Progenitor cell of endocrine pancreas (in vitro differentiated cells): ENCODE data around the gene BCAN. TPM values are rescaled to one million over a fixed set of nuclear protein-coding genes. Genes with fewer than 3 reads are reported as not detected.

Experiments used
- DNase-seq: peaks from one replicate; pipeline ENCODE4 v3.0.0; 2021; ENCODE audit warnings: low spot score; ENCODE audit not compliant: unreplicated experiment
- H3K27ac Mint-ChIP-seq: 2 replicates; pipeline ENCODE4 v1.8.0; 2021; ENCODE audit warnings: mild to moderate bottlenecking, moderate library complexity, mixed read lengths
- H3K27me3 Mint-ChIP-seq: 2 replicates; pipeline ENCODE4 v1.8.0; 2021; ENCODE audit warnings: mixed read lengths
- H3K36me3 Mint-ChIP-seq: 2 replicates; pipeline ENCODE4 v1.8.0; 2022; ENCODE audit warnings: mixed read lengths; ENCODE audit not compliant: insufficient read depth
- H3K4me1 Mint-ChIP-seq: 2 replicates; pipeline ENCODE4 v1.8.0; 2021; ENCODE audit warnings: low read depth, mixed read lengths
- H3K4me3 Mint-ChIP-seq: 2 replicates; pipeline ENCODE4 v1.8.0; 2021; ENCODE audit warnings: low read depth, mild to moderate bottlenecking, moderate library complexity, mixed read lengths
- H3K9me3 Mint-ChIP-seq: 2 replicates; pipeline ENCODE4 v1.8.0; 2021; ENCODE audit warnings: low read depth, mixed read lengths
- total RNA-seq: library from RNA; stranded (reverse); gene quantifications from 2 replicates; pipeline ENCODE4 v1.2.1, GENCODE V29; 2021
- TF ChIP-seq, protein P1 (sequence below): fragments of 200-600 bp; sonication (generic); IDR thresholded peaks from one replicate; pipeline ENCODE4 v1.5.0; 2021; ENCODE audit warnings: antibody characterized with exemption, mild to moderate bottlenecking; ENCODE audit not compliant: unreplicated experiment

Gene BCAN
- total RNA-seq, 1 donor from 2014 or later = not detected

DNA sequence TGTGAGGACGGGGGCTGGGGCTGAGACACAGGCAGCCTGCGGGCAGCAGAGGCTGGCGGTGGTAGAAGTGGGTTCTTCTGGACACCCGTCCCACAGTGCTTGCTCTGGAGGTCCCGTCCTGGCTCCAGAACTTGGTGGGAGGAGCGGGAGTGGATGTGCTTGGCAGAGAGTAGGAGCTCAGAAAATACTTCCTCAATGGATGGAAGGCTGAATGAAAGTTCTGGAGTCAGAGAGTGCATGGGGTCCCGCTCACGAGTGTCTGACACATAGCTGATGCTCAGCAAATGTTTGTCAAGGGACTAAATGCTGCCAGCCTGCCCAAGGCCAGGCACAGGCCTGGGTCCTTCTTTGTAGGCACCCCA is 48.7 kb downstream of the BCAN start:
- Mint-ChIP-seq H3K27ac (peak overlapping the region; percentile 62), H3K36me3 (no peaks in the 10 kb centered on the region), H3K4me3 (peak overlapping the region; percentile 24), H3K27me3 (peaks cover 4% of the 10 kb centered on the region), H3K4me1 (peaks cover 42% of the 10 kb centered on the region), H3K9me3 (no peaks in the 10 kb centered on the region)
- TF ChIP-seq, protein P1, sequence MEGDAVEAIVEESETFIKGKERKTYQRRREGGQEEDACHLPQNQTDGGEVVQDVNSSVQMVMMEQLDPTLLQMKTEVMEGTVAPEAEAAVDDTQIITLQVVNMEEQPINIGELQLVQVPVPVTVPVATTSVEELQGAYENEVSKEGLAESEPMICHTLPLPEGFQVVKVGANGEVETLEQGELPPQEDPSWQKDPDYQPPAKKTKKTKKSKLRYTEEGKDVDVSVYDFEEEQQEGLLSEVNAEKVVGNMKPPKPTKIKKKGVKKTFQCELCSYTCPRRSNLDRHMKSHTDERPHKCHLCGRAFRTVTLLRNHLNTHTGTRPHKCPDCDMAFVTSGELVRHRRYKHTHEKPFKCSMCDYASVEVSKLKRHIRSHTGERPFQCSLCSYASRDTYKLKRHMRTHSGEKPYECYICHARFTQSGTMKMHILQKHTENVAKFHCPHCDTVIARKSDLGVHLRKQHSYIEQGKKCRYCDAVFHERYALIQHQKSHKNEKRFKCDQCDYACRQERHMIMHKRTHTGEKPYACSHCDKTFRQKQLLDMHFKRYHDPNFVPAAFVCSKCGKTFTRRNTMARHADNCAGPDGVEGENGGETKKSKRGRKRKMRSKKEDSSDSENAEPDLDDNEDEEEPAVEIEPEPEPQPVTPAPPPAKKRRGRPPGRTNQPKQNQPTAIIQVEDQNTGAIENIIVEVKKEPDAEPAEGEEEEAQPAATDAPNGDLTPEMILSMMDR = no peak
- no peak for DNase-seq

DNA sequence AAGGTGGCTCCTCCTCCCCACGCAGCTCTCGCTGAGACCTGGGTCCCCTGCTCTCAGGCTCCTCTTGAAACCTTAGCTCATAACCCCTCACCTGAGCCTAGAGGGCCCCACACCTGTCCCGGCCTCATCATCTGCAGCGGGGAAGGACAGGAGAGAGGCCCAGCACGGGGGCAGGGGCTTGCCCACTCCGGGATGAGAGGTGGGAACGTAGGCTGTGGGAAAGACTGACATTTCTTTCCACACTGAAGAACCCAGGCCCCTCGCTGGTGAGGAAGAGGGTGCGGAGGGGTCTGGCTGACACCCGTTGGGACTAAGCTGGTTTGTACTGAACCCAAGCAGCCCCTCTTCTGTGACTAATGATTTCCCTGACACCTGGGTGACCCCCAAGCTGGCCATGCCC is 49.3 kb downstream of the BCAN start:
- Mint-ChIP-seq H3K27me3 (peaks cover 4% of the 10 kb centered on the region), H3K4me3 (no peak overlapping the region), H3K36me3 (no peaks in the 10 kb centered on the region), H3K27ac (peak overlapping the region; percentile 76), H3K9me3 (no peaks in the 10 kb centered on the region), H3K4me1 (peaks cover 42% of the 10 kb centered on the region)
- TF ChIP-seq, protein P1 = no peak
- DNase-seq = no peak

- peak overlapping the region; percentile 86 for H3K27ac Mint-ChIP-seq
- TF ChIP-seq, protein P1 = peak; percentile 22
- no peak for DNase-seq
- peaks cover 7% of the 10 kb centered on the region for H3K27me3 Mint-ChIP-seq
- peaks cover 43% of the 10 kb centered on the region for H3K4me1 Mint-ChIP-seq
- H3K9me3 Mint-ChIP-seq = no peaks in the 10 kb centered on the region
- no peaks in the 10 kb centered on the region for H3K36me3 Mint-ChIP-seq
- peak overlapping the region; percentile 54 for H3K4me3 Mint-ChIP-seq
Measured at GRCh38 chr1:156691665-156692440, 49.9 kb downstream of the BCAN start.

DNA sequence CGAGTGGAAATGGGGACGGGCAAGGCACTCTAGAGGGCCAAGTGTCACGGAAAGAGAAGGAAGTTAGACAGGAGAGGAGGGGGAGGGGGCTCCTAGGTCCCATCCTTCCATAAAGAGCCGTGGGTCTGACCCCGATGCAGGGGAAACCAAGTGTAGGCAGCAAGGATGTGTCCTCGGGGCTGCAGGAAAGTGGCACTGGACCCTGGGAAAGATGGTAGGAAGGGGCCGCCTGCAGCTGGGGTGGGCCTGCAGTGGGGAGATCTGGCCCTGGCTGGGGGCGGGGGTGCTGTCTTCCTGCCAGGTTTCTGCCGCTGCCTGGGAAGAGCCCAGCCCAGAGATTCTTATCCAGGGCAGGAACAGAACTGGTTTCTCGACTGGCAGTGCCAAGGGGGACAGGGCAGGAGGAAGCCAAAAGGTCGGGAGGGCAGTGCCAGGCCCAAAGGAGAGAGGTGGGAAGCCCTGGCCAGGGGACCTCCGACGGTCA is 50.6 kb downstream of the BCAN start:
- TF ChIP-seq, protein P1 = no peak
- H3K27me3 Mint-ChIP-seq = peaks cover 11% of the 10 kb centered on the region
- no peak for DNase-seq
- H3K4me3 Mint-ChIP-seq = peak overlapping the region; percentile 54
- no peaks in the 10 kb centered on the region for H3K36me3 Mint-ChIP-seq
- H3K27ac Mint-ChIP-seq = peak overlapping the region; percentile 86
- no peaks in the 10 kb centered on the region for H3K9me3 Mint-ChIP-seq
- H3K4me1 Mint-ChIP-seq = peaks cover 43% of the 10 kb centered on the region

GRCh38 chr1:156692925-156693847 is 51.3 kb downstream of the BCAN start:
- Mint-ChIP-seq H3K4me3 (peak overlapping the region; percentile 47), H3K36me3 (no peaks in the 10 kb centered on the region), H3K27ac (peak overlapping the region; percentile 86), H3K4me1 (peaks cover 43% of the 10 kb centered on the region), H3K27me3 (peaks cover 11% of the 10 kb centered on the region), H3K9me3 (no peaks in the 10 kb centered on the region)
- TF ChIP-seq, protein P1 = no peak
- DNase-seq = peak; percentile 81
